Measurements from ENCODE around the gene CHST13. TPM values are rescaled to one million over a fixed set of nuclear protein-coding genes. Genes with fewer than 3 reads are reported as not detected.

CHST13 gene
- total and polyA plus RNA-seq, 2 donors (not counting 3 experiments of a cell fraction or from before 2014, with no cell fraction given) = 0.04 TPM; not detected in 1

DNA sequence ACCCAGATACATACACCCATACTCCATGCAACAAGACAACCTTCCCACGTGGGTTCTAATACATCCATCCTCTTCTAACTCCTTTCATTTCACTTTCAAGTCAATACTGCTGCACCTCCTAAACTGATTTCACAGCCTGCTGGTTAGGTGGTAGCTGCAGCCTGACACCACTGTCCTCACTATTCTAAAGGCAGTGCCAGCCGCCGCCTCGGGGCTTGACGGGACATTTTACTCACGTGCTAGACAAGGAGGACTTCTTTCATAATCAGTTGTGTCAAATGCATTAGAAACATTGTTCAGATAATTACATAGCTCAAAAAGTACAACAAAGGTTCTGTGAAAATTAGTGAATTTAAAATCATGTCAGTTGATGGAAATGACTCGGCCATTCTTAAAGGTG lies 12.7 kb upstream of the CHST13 start:
- TF ChIP-seq FOS (IDR thresholded peaks at IDR 0.05; ENCODE audit: borderline replicate concordance, insufficient read depth, low read length) (no peak), POLR2AphosphoS5 (IDR thresholded peaks at IDR 0.05; ENCODE audit: insufficient read depth, low read depth, low read length) (no peak), POLR2A (IDR thresholded peaks at IDR 0.05; ENCODE audit: low read depth, low read length) (no peak), MYC (IDR thresholded peaks at IDR 0.05; ENCODE audit: low read depth, low read length) (no peak), GATA2 (IDR thresholded peaks at IDR 0.05; ENCODE audit: insufficient read depth, insufficient read length, low read depth, low read length) (no peak), JUN (IDR thresholded peaks at IDR 0.05; ENCODE audit: borderline replicate concordance, insufficient read depth, insufficient read length, low read depth) (no peak)
- TF ChIP-seq, protein P1, sequence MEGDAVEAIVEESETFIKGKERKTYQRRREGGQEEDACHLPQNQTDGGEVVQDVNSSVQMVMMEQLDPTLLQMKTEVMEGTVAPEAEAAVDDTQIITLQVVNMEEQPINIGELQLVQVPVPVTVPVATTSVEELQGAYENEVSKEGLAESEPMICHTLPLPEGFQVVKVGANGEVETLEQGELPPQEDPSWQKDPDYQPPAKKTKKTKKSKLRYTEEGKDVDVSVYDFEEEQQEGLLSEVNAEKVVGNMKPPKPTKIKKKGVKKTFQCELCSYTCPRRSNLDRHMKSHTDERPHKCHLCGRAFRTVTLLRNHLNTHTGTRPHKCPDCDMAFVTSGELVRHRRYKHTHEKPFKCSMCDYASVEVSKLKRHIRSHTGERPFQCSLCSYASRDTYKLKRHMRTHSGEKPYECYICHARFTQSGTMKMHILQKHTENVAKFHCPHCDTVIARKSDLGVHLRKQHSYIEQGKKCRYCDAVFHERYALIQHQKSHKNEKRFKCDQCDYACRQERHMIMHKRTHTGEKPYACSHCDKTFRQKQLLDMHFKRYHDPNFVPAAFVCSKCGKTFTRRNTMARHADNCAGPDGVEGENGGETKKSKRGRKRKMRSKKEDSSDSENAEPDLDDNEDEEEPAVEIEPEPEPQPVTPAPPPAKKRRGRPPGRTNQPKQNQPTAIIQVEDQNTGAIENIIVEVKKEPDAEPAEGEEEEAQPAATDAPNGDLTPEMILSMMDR (IDR thresholded peaks at IDR 0.05; ENCODE audit: extremely low read depth in 1 of 2, insufficient read depth in 1 of 2, low read depth in 1 of 2, low read length in 2 of 2) = no peak
- Histone ChIP-seq H4K20me1 (replicated peaks; ENCODE audit: control insufficient read depth, extremely low read depth, insufficient read depth, low read length) (no peaks in the 10 kb centered on the region), H3K27me3 (ENCODE audit: control insufficient read depth in 2 of 2, insufficient read depth in 2 of 2, low read length in 2 of 2) (no peaks in the 10 kb centered on the region), H3K4me1 (ENCODE audit: control insufficient read depth, extremely low read depth, insufficient read depth, low read length) (no peaks in the 10 kb centered on the region), H3K36me3 (ENCODE audit: control insufficient read depth in 2 of 2, extremely low read depth in 1 of 2, insufficient read depth in 2 of 2, low read length in 2 of 2) (no peaks in the 10 kb centered on the region), H3K9me3 (replicated peaks; ENCODE audit: control insufficient read depth, insufficient read depth, low read length) (no peaks in the 10 kb centered on the region), H3K79me2 (ENCODE audit: control insufficient read depth, insufficient read depth, low read length) (no peaks in the 10 kb centered on the region), H3K4me2 (ENCODE audit: insufficient read depth, low read length) (no peak overlapping the region), H3K9ac (replicated peaks; ENCODE audit: extremely low read depth, insufficient read depth, low read length) (no peak overlapping the region), H2AFZ (ENCODE audit: low read depth, low read length) (no peak overlapping the region), H3K27ac (ENCODE audit: insufficient read depth, low read depth, low read length) (no peak overlapping the region), H3K4me3 (replicated peaks in 1 of 3; ENCODE audit: insufficient read depth in 1 of 3, low read depth in 1 of 3, low read length in 3 of 3) (no peak overlapping the region), H3K9me1 (replicated peaks; ENCODE audit: control insufficient read depth, extremely low read depth, insufficient read depth, low read length) (no peaks in the 10 kb centered on the region)
- intact Hi-C loops (cut with micrococcal nuclease) = no loop called here
- dilution Hi-C loops (cut with MboI; ENCODE audit: extremely low pct_ligation_motif_present, low sequenced_read_pairs) = no loop called here
- BruUV-seq (replicated peaks) = no TSS peak
- no peak for FAIRE-seq
- ChIA-PET POLR2A (no interaction called here), CTCF (interaction anchor here (1.1 kb wide), 1 partner anchor 11 kb away, joined by 6 read pairs; no protein-coding TSS in a partner anchor)
- no peak for DNase-seq (ENCODE audit: low read depth, low spot score)

Data from endothelial cell of umbilical vein (primary cell).